ENCODE measurements around the gene FHIP1A.
"Not testable (repeated sequence)": the region's sequence is repeated elsewhere in the genome, so short reads cannot be mapped to it uniquely, and the experiment has no call there.

Gene FHIP1A

GRCh38 chr4:151408630-151409469 lies at the start of gene FHIP1A:
Gene FHIP1A (plus strand): TSS chr4:151409176. CDS start chr4:151566260, 157,084 bp downstream.
- peak; percentile 88 for DNase-seq

GRCh38 chr4:151359576-151359975 lies 49.4 kb upstream of the FHIP1A start:
- no peak for DNase-seq

GRCh38 chr4:151361126-151361525 lies 47.9 kb upstream of the FHIP1A start:
- DNase-seq: no peak

- DNase-seq: no peak
Measured at GRCh38 chr4:151361966-151362365, 47.0 kb upstream of the FHIP1A start.

GRCh38 chr4:151362404-151363164 lies 46.4 kb upstream of the FHIP1A start:
- peak; percentile 67 for DNase-seq

- DNase-seq: no peak
Measured at GRCh38 chr4:151376540-151376939, 32.4 kb upstream of the FHIP1A start.

- DNase-seq: no peak
Measured at GRCh38 chr4:151389311-151389710, 19.7 kb upstream of the FHIP1A start.

- not testable (repeated sequence) for DNase-seq
Measured at GRCh38 chr4:151389799-151390198, 19.2 kb upstream of the FHIP1A start.

- DNase-seq: no peak
Measured at GRCh38 chr4:151395873-151396272, 13.1 kb upstream of the FHIP1A start.

- DNase-seq: no peak
Measured at GRCh38 chr4:151400343-151400742, 8.6 kb upstream of the FHIP1A start.

GRCh38 chr4:151401739-151402138 lies 7.2 kb upstream of the FHIP1A start:
- DNase-seq: no peak

GRCh38 chr4:151402145-151402865 lies 6.7 kb upstream of the FHIP1A start:
- DNase-seq: no peak

- no peak for DNase-seq
Measured at GRCh38 chr4:151403656-151404055, 5.3 kb upstream of the FHIP1A start.

GRCh38 chr4:151404802-151405201 lies 4.2 kb upstream of the FHIP1A start:
- not testable (repeated sequence) for DNase-seq

- no peak for DNase-seq
Measured at GRCh38 chr4:151407018-151407417, 2.0 kb upstream of the FHIP1A start.

- peak; percentile 82 for DNase-seq
Measured at GRCh38 chr4:151407466-151408379, 1.3 kb upstream of the FHIP1A start.

- no peak for DNase-seq
Measured at GRCh38 chr4:151408380-151408629, 671 bp upstream of the FHIP1A start.

- DNase-seq: no peak
Measured at GRCh38 chr4:151409470-151410313, 716 bp downstream of the FHIP1A start.

GRCh38 chr4:151415978-151416377 lies 7.0 kb downstream of the FHIP1A start:
- DNase-seq: no peak

GRCh38 chr4:151417164-151417571 lies 8.2 kb downstream of the FHIP1A start:
- DNase-seq: peak; percentile 4

- no peak for DNase-seq
Measured at GRCh38 chr4:151417766-151418376, 8.9 kb downstream of the FHIP1A start.
